Neural progenitor cell (in vitro differentiated cells): ENCODE data around the gene NBPF15. TPM values are rescaled to one million over a fixed set of nuclear protein-coding genes. Genes with fewer than 3 reads are reported as not detected.
"Not testable (repeated sequence)": the region's sequence is repeated elsewhere in the genome, so short reads cannot be mapped to it uniquely, and the experiment has no call there.

Experiments used
- DNase-seq: peaks from one replicate; pipeline ENCODE4 v3.0.0-alpha.2; 2016; ENCODE audit warnings: low spot score
- H2AFZ ChIP-seq: fragments of 200-600 bp; sonication (generic); replicated peaks from 2 replicates; pipeline ENCODE4 v1.6.1; 2016; ENCODE audit warnings: antibody characterized with exemption
- H3F3A ChIP-seq: fragments of 200-600 bp; sonication (generic); 2 replicates; pipeline ENCODE4 v1.6.1; 2016; ENCODE audit warnings: antibody characterized with exemption, low read depth
- H3K27ac ChIP-seq: fragments of 200-600 bp; sonication (generic); 2 replicates; pipeline ENCODE4 v1.5.1; 2016; ENCODE audit warnings: mild to moderate bottlenecking
- H3K27me3 ChIP-seq: fragments of 200-600 bp; sonication (generic); 2 replicates; pipeline ENCODE4 v1.6.1; 2016; ENCODE audit warnings: mild to moderate bottlenecking, moderate library complexity
- H3K36me3 ChIP-seq: fragments of 200-600 bp; sonication (generic); 2 replicates; pipeline ENCODE4 v1.5.1; 2016
- H3K4me1 ChIP-seq: fragments of 200-600 bp; sonication (generic); 2 replicates; pipeline ENCODE4 v1.6.1; 2016; ENCODE audit warnings: mixed run types
- H3K4me2 ChIP-seq: fragments of 200-600 bp; sonication (generic); 2 replicates; pipeline ENCODE4 v1.6.1; 2016
- H3K4me3 ChIP-seq: fragments of 200-600 bp; sonication (generic); 2 replicates; pipeline ENCODE4 v1.5.1; 2016
- H3K79me2 ChIP-seq: fragments of 200-600 bp; sonication (generic); 2 replicates; pipeline ENCODE4 v1.6.1; 2016; ENCODE audit warnings: low read depth
- H3K9ac ChIP-seq: fragments of 200-600 bp; sonication (generic); 2 replicates; pipeline ENCODE4 v1.6.1; 2016
- H3K9me3 ChIP-seq: fragments of 200-600 bp; sonication (generic); 2 replicates; pipeline ENCODE4 v1.5.1; 2016; ENCODE audit warnings: low read depth
- H4K20me1 ChIP-seq: fragments of 200-600 bp; sonication (generic); 2 replicates; pipeline ENCODE4 v1.6.1; 2016; ENCODE audit warnings: low read depth
- H3K27ac Mint-ChIP-seq: 3 replicates; pipeline ENCODE4 v1.8.0; 2021; ENCODE audit warnings: mixed read lengths
- H3K27me3 Mint-ChIP-seq: 2 replicates; pipeline ENCODE4 v1.8.0; 2022; ENCODE audit warnings: low read depth, mild to moderate bottlenecking, inconsistent platforms, moderate library complexity, mixed read lengths; ENCODE audit not compliant: insufficient read depth
- H3K36me3 Mint-ChIP-seq: 3 replicates; pipeline ENCODE4 v1.8.0; 2021; ENCODE audit warnings: mixed read lengths
- H3K4me1 Mint-ChIP-seq: 3 replicates; pipeline ENCODE4 v1.8.0; 2021; ENCODE audit warnings: mixed read lengths
- H3K4me3 Mint-ChIP-seq: 3 replicates; pipeline ENCODE4 v1.8.0; 2021; ENCODE audit warnings: mild to moderate bottlenecking, moderate library complexity, mixed read lengths
- H3K9me3 Mint-ChIP-seq: 3 replicates; pipeline ENCODE4 v1.8.0; 2020; ENCODE audit warnings: mixed read lengths
- small RNA-seq: library from RNA; depleted of rRNA; stranded (forward); fragments of <200 nt; gene quantifications from one replicate; pipeline ENCODE3, GENCODE V24; 2015
- total RNA-seq: library from RNA; depleted of rRNA; stranded (reverse); fragments of >200 nt; gene quantifications from 2 replicates; pipeline ENCODE4 v1.2.3, GENCODE V29; 2015; ENCODE audit warnings: low replicate concordance

NBPF15 gene
- total RNA-seq, 1 donor from 2014 or later, result 14.6 TPM

GRCh38 chr1:144412491-144413403, 48.7 kb downstream of the NBPF15 start:
- not testable (repeated sequence) for H2AFZ ChIP-seq, H3K36me3 ChIP-seq, H3K27me3 Mint-ChIP-seq, H3K4me1 Mint-ChIP-seq, H3K36me3 Mint-ChIP-seq, H4K20me1 ChIP-seq, H3F3A ChIP-seq, H3K9me3 Mint-ChIP-seq, H3K27me3 ChIP-seq, H3K9me3 ChIP-seq, H3K4me1 ChIP-seq, H3K79me2 ChIP-seq
- peak overlapping the region; percentile 100 for H3K27ac Mint-ChIP-seq
- Histone ChIP-seq H3K9ac (peak overlapping the region; percentile 58), H3K4me3 (peak overlapping the region; percentile 68), H3K27ac (peak overlapping the region; percentile 80), H3K4me2 (peak overlapping the region; percentile 87)
- H3K4me3 Mint-ChIP-seq, result peak overlapping the region; percentile 97
- DNase-seq, result peak; percentile 91

- H3K79me2 ChIP-seq, H3K4me1 ChIP-seq, H3K36me3 ChIP-seq, H3K9me3 ChIP-seq, H4K20me1 ChIP-seq, H3K27me3 Mint-ChIP-seq, H3F3A ChIP-seq, H3K9me3 Mint-ChIP-seq, H3K4me1 Mint-ChIP-seq, H3K27me3 ChIP-seq, H2AFZ ChIP-seq, H3K9ac ChIP-seq, H3K36me3 Mint-ChIP-seq: not testable (repeated sequence)
- Histone ChIP-seq H3K27ac (peak overlapping the region; percentile 80), H3K4me3 (peak overlapping the region; percentile 68), H3K4me2 (peak overlapping the region; percentile 47)
- Mint-ChIP-seq H3K27ac (peak overlapping the region; percentile 100), H3K4me3 (peak overlapping the region; percentile 97)
- DNase-seq, result peak; percentile 73
Observed at GRCh38 chr1:144412068-144412471, 49.4 kb downstream of the NBPF15 start.

- DNase-seq, H3F3A ChIP-seq, H3K9me3 Mint-ChIP-seq, H3K4me3 Mint-ChIP-seq, H3K79me2 ChIP-seq, H3K36me3 Mint-ChIP-seq, H3K9me3 ChIP-seq, H3K4me1 Mint-ChIP-seq, H3K4me3 ChIP-seq, H3K27me3 ChIP-seq, H3K9ac ChIP-seq, H3K27me3 Mint-ChIP-seq, H3K4me2 ChIP-seq, H4K20me1 ChIP-seq, H3K27ac ChIP-seq, H3K27ac Mint-ChIP-seq, H3K4me1 ChIP-seq, H2AFZ ChIP-seq, H3K36me3 ChIP-seq: not testable (repeated sequence)
Observed at GRCh38 chr1:144402807-144403206, 58.7 kb downstream of the NBPF15 start.

GRCh38 chr1:144371651-144372050, 89.8 kb downstream of the NBPF15 start:
- not testable (repeated sequence) for H3K36me3 Mint-ChIP-seq, H3K9me3 Mint-ChIP-seq, H3K27me3 ChIP-seq, H3F3A ChIP-seq, DNase-seq, H3K4me1 ChIP-seq, H3K27ac Mint-ChIP-seq, H3K36me3 ChIP-seq, H3K4me1 Mint-ChIP-seq, H4K20me1 ChIP-seq, H3K27me3 Mint-ChIP-seq, H3K27ac ChIP-seq, H3K4me3 ChIP-seq, H3K79me2 ChIP-seq, H3K4me2 ChIP-seq, H3K9ac ChIP-seq, H3K9me3 ChIP-seq, H2AFZ ChIP-seq, H3K4me3 Mint-ChIP-seq

Small RNA genes lying within 50 kb of the gene (small RNA-seq; reads per million reads assigned to genes)
- gene AC246785.4 (not detected), gene RNVU1-15 (274 reads per million, percentile 99 among the genes with 10 or more reads in this experiment)

Other genes starting within 250 kb of the NBPF15 start
- gene PPIAL4E, start 88.0 kb downstream of the NBPF15 start, total RNA-seq, result not detected in 2 replicates
- gene PPIAL4F, start 131.2 kb upstream of the NBPF15 start, total RNA-seq, result not detected in 2 replicates